Measurements from ENCODE around the gene ROS1.

DNA sequence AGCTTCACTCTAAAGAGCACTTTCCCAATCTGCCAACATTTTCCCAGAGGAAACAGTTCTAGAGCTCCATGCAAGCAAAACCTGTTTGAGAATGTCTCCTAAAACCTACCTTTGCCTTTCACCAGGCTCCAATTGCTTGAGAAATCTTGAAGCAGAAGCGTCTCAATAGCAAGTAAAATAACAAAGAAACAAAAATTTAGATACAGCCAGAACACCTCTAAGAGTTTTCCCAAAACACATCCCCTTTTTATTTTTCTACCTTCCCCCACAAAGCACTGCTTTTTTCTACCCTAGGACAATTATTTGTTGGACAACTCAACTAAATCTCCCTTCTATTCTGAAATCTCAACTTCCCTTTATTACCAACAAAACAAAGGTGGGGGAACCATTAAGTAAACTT lies 156.8 kb downstream of the ROS1 start:
- TF ChIP-seq CTCF (IDR thresholded peaks at IDR 0.05; ENCODE audit: extremely low read depth in 1 of 2, insufficient read depth in 1 of 2, low read depth in 1 of 2, low read length in 2 of 2) (no peak), POLR2A (IDR thresholded peaks at IDR 0.05; ENCODE audit: low read depth, low read length) (no peak)
